DOHH2 (cell line): ENCODE measurements around the gene CADPS.

Source experiments
- H3F3A ChIP-seq: fragments of 200-600 bp; sonication (generic), shearing (Covaris generic); 2 replicates; pipeline ENCODE4 v1.6.0; 2016; ENCODE audit warnings: antibody characterized with exemption, mild to moderate bottlenecking; ENCODE audit not compliant: control insufficient read depth, insufficient read depth
- H3K27ac ChIP-seq: fragments of 200-600 bp; sonication (generic); 2 replicates; pipeline ENCODE4 v1.5.1; 2014; ENCODE audit warnings: low read depth, mild to moderate bottlenecking, low read length, moderate library complexity
- H3K27me3 ChIP-seq: fragments of 200-600 bp; sonication (generic); 2 replicates; pipeline ENCODE4 v1.6.1; 2014; ENCODE audit warnings: mild to moderate bottlenecking, low read length, mixed read lengths; ENCODE audit not compliant: control insufficient read depth
- H3K36me3 ChIP-seq: fragments of 200-600 bp; sonication (generic); 2 replicates; pipeline ENCODE4 v1.6.1; 2014; ENCODE audit warnings: mild to moderate bottlenecking, low read length, moderate library complexity, mixed read lengths; ENCODE audit not compliant: control insufficient read depth
- H3K4me1 ChIP-seq: fragments of 200-600 bp; sonication (generic); 2 replicates; pipeline ENCODE4 v1.6.1; 2014; ENCODE audit warnings: mild to moderate bottlenecking, low read length, mixed read lengths; ENCODE audit not compliant: control insufficient read depth
- H3K4me2 ChIP-seq: fragments of 200-600 bp; sonication (generic); 2 replicates; pipeline ENCODE4 v1.6.0; 2014; ENCODE audit warnings: mild to moderate bottlenecking, low read length, moderate library complexity
- H3K4me3 ChIP-seq: fragments of 200-600 bp; sonication (generic); 2 replicates; pipeline ENCODE4 v1.5.1; 2014; ENCODE audit warnings: mild to moderate bottlenecking, low read length, mixed read lengths
- H3K79me2 ChIP-seq: fragments of 200-600 bp; sonication (generic); 2 replicates; pipeline ENCODE4 v1.6.1; 2014; ENCODE audit warnings: mild to moderate bottlenecking, low read length, mixed read lengths; ENCODE audit not compliant: control insufficient read depth
- H3K9me2 ChIP-seq: fragments of 200-600 bp; sonication (generic); replicated peaks from 2 replicates; pipeline ENCODE4 v1.6.1; 2014; ENCODE audit warnings: mild to moderate bottlenecking, low read length, mixed read lengths; ENCODE audit not compliant: control insufficient read depth
- H3K9me3 ChIP-seq: fragments of 200-600 bp; sonication (generic); 2 replicates; pipeline ENCODE4 v1.6.1; 2014; ENCODE audit warnings: antibody characterized with exemption, low read length, mixed read lengths; ENCODE audit not compliant: control insufficient read depth, insufficient read depth
- H4K20me1 ChIP-seq: fragments of 200-600 bp; sonication (generic); 2 replicates; pipeline ENCODE4 v1.6.0; 2014; ENCODE audit warnings: low read depth, mild to moderate bottlenecking, antibody characterized with exemption, low read length, moderate library complexity; ENCODE audit not compliant: control insufficient read depth, insufficient read depth
- CTCF ChIP-seq: fragments of 200-600 bp; sonication (generic); IDR thresholded peaks from one replicate; pipeline ENCODE4 v1.5.1; 2014; ENCODE audit warnings: antibody characterized with exemption, mild to moderate bottlenecking, low read depth, low read length; ENCODE audit not compliant: poor library complexity, severe bottlenecking
- EZH2phosphoT487 ChIP-seq: fragments of 200-600 bp; sonication (generic); IDR thresholded peaks from 2 replicates; pipeline ENCODE4 v1.6.1; 2017; ENCODE audit warnings: borderline replicate concordance, mild to moderate bottlenecking, antibody characterized with exemption, low read length, moderate library complexity, mixed read lengths

CADPS gene

DNA sequence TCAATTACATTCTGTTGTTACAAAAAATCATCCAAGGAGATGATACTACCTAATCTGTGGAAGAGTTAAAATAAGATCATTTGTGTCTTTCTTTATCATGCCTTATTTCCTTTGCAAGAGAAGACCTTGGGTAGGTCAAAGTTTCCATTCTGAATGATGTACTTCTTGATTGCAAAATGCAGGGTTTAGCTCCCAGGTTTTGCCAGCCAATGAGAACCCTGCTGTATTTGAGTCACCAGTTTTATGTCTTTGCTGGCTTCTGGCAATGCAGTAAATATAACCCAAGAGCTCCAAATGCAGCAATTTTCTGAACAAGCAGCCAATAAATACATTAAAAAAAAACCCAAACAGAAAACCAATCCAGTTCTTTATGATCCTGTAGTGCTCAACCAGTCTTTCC, 204.9 kb downstream of the CADPS start:
- Histone ChIP-seq H3K4me3 (peak overlapping the region; percentile 18), H3K4me2 (peak overlapping the region; percentile 93)

GRCh38 chr3:62669161-62669560, 206.1 kb downstream of the CADPS start:
- Histone ChIP-seq H3K4me1 (peaks cover 100% of the 10 kb centered on the region), H3K36me3 (peaks cover 17% of the 10 kb centered on the region), H3K79me2 (peaks cover 53% of the 10 kb centered on the region), H3K4me3 (peak overlapping the region; percentile 76), H3F3A (peaks cover 49% of the 10 kb centered on the region), H3K27me3 (no peaks in the 10 kb centered on the region), H3K9me2 (no peaks in the 10 kb centered on the region), H3K27ac (peak overlapping the region; percentile 95), H3K9me3 (no peaks in the 10 kb centered on the region), H3K4me2 (peak overlapping the region; percentile 93), H4K20me1 (no peaks in the 10 kb centered on the region)
- TF ChIP-seq EZH2phosphoT487 (no peak), CTCF (no peak)

More for the DNA sequence above, 204.9 kb downstream of the CADPS start:
- Histone ChIP-seq H3K9me2 (no peaks in the 10 kb centered on the region), H4K20me1 (no peaks in the 10 kb centered on the region), H3F3A (peaks cover 61% of the 10 kb centered on the region), H3K9me3 (no peaks in the 10 kb centered on the region), H3K79me2 (peaks cover 42% of the 10 kb centered on the region), H3K36me3 (peaks cover 16% of the 10 kb centered on the region), H3K27ac (peak overlapping the region; percentile 95), H3K4me1 (peaks cover 100% of the 10 kb centered on the region), H3K27me3 (no peaks in the 10 kb centered on the region)
- TF ChIP-seq EZH2phosphoT487 = no peak
- TF ChIP-seq CTCF = no peak

GRCh38 chr3:62667714-62668113, 207.5 kb downstream of the CADPS start:
- Histone ChIP-seq H3K36me3 (peaks cover 19% of the 10 kb centered on the region), H3K27ac (peak overlapping the region; percentile 95), H3K79me2 (peaks cover 58% of the 10 kb centered on the region), H3K27me3 (no peaks in the 10 kb centered on the region), H3F3A (peaks cover 35% of the 10 kb centered on the region), H3K4me2 (peak overlapping the region; percentile 93), H3K4me1 (peaks cover 99% of the 10 kb centered on the region), H4K20me1 (no peaks in the 10 kb centered on the region), H3K9me3 (no peaks in the 10 kb centered on the region), H3K9me2 (no peaks in the 10 kb centered on the region), H3K4me3 (peak overlapping the region; percentile 76)
- TF ChIP-seq EZH2phosphoT487 (no peak), CTCF (peak; percentile 87)
